GM23338 (cell line): ENCODE results near the gene ATRIP. TPM values are rescaled to one million over a fixed set of nuclear protein-coding genes. Genes with fewer than 3 reads are reported as not detected.

Source experiments
- ATAC-seq: fragments of 200-7000 bp; cut with Tn5 transposase; 3 replicates; pipeline ENCODE4 v1.9.1; 2020
- DNase-seq: peaks from one replicate; pipeline ENCODE4 v3.0.0-alpha.2; 2015; ENCODE audit warnings: low spot score
- H2AFZ ChIP-seq: fragments of 200-600 bp; sonication (generic); 2 replicates; pipeline ENCODE4 v1.8.0; 2016; ENCODE audit warnings: antibody characterized with exemption, mild to moderate bottlenecking, moderate library complexity
- H3F3A ChIP-seq: fragments of 200-600 bp; sonication (generic); replicated peaks from 2 replicates; pipeline ENCODE4 v1.8.0; 2017; ENCODE audit warnings: antibody characterized with exemption, mixed run types, low read depth
- H3K27ac ChIP-seq: fragments of 200-600 bp; sonication (generic); 2 replicates; pipeline ENCODE4 v1.6.1; 2016; ENCODE audit warnings: low read depth
- H3K27me3 ChIP-seq: fragments of 200-600 bp; sonication (generic); 2 replicates; pipeline ENCODE4 v1.8.0; 2016; ENCODE audit warnings: mild to moderate bottlenecking, mixed run types, moderate library complexity; ENCODE audit not compliant: insufficient read depth
- H3K36me3 ChIP-seq: fragments of 200-600 bp; sonication (generic); 2 replicates; pipeline ENCODE4 v1.8.0; 2016; ENCODE audit warnings: mild to moderate bottlenecking; ENCODE audit not compliant: insufficient read depth
- H3K4me1 ChIP-seq: fragments of 200-600 bp; sonication (generic); 2 replicates; pipeline ENCODE4 v1.8.0; 2016; ENCODE audit warnings: mild to moderate bottlenecking, moderate library complexity; ENCODE audit not compliant: insufficient read depth
- H3K4me2 ChIP-seq: fragments of 200-600 bp; sonication (generic); 2 replicates; pipeline ENCODE4 v1.7.1; 2017; ENCODE audit warnings: mixed run types
- H3K4me3 ChIP-seq: fragments of 200-600 bp; sonication (generic); 2 replicates; pipeline ENCODE4 v1.6.1; 2016; ENCODE audit warnings: mixed run types
- H3K79me2 ChIP-seq: fragments of 200-600 bp; sonication (generic); replicated peaks from 2 replicates; pipeline ENCODE4 v1.8.0; 2017; ENCODE audit warnings: mild to moderate bottlenecking; ENCODE audit not compliant: insufficient read depth
- H3K9me2 ChIP-seq: fragments of 200-600 bp; sonication (generic); 2 replicates; pipeline ENCODE4 v1.8.0; 2017; ENCODE audit not compliant: insufficient read depth
- H4K20me1 ChIP-seq: fragments of 200-600 bp; sonication (generic); replicated peaks from 2 replicates; pipeline ENCODE4 v1.8.0; 2017; ENCODE audit warnings: mild to moderate bottlenecking; ENCODE audit not compliant: insufficient read depth
- H3K27ac Mint-ChIP-seq: 2 replicates; pipeline ENCODE4 v1.8.0; 2020; ENCODE audit warnings: inconsistent platforms, mild to moderate bottlenecking, moderate library complexity, mixed read lengths
- H3K27me3 Mint-ChIP-seq: 3 replicates; pipeline ENCODE4 v1.8.0; 2022; ENCODE audit warnings: low read depth, mild to moderate bottlenecking, moderate library complexity, mixed read lengths, inconsistent platforms; ENCODE audit not compliant: insufficient read depth, poor library complexity
- H3K36me3 Mint-ChIP-seq: 3 replicates; pipeline ENCODE4 v1.8.0; 2021; ENCODE audit warnings: low read depth, mild to moderate bottlenecking, inconsistent platforms, moderate library complexity, mixed read lengths
- H3K4me1 Mint-ChIP-seq: 3 replicates; pipeline ENCODE4 v1.8.0; 2020; ENCODE audit warnings: mild to moderate bottlenecking, inconsistent platforms, mixed read lengths
- H3K4me3 Mint-ChIP-seq: 3 replicates; pipeline ENCODE4 v1.8.0; 2021; ENCODE audit warnings: moderate library complexity, mild to moderate bottlenecking, inconsistent platforms, mixed read lengths
- H3K9me3 Mint-ChIP-seq: 3 replicates; pipeline ENCODE4 v1.8.0; 2020; ENCODE audit warnings: moderate library complexity, mild to moderate bottlenecking, inconsistent platforms, mixed read lengths
- CREB1 ChIP-seq: fragments of 250-450 bp; sonication (Bioruptor Pico); IDR thresholded peaks from 2 replicates; pipeline ENCODE4 v1.5.0; 2020; ENCODE audit warnings: low read depth, mild to moderate bottlenecking, moderate library complexity
- EZH2 ChIP-seq: fragments of 200-600 bp; sonication (generic); IDR thresholded peaks from one replicate; pipeline ENCODE4 v1.8.0; 2017; ENCODE audit warnings: antibody characterized with exemption, mild to moderate bottlenecking, low read depth; ENCODE audit not compliant: unreplicated experiment
- EZH2phosphoT487 ChIP-seq: fragments of 200-600 bp; sonication (generic); IDR thresholded peaks from one replicate; pipeline ENCODE4 v1.8.1; 2018; ENCODE audit warnings: antibody characterized with exemption; ENCODE audit not compliant: unreplicated experiment
- JUNB ChIP-seq: IDR thresholded peaks from one replicate; pipeline ENCODE4 v1.6.1; 2016; ENCODE audit warnings: antibody characterized with exemption; ENCODE audit not compliant: unreplicated experiment
- NANOG ChIP-seq: IDR thresholded peaks from 2 replicates; pipeline ENCODE4 v1.6.1; 2016; ENCODE audit warnings: antibody characterized with exemption, borderline replicate concordance
- POLR2AphosphoS5 ChIP-seq: IDR thresholded peaks from 2 replicates; pipeline ENCODE4 v1.6.1; 2016; ENCODE audit warnings: antibody characterized with exemption, low read depth
- STAT1 ChIP-seq: IDR thresholded peaks from one replicate; pipeline ENCODE4 v1.6.1; 2016; ENCODE audit warnings: antibody characterized with exemption; ENCODE audit not compliant: unreplicated experiment
- ZNF114 ChIP-seq: fragments of 250-450 bp; sonication (Bioruptor Pico); IDR thresholded peaks from 2 replicates; pipeline ENCODE4 v1.5.0; 2020; ENCODE audit warnings: mild to moderate bottlenecking, moderate library complexity
- ZNF331 ChIP-seq: fragments of 250-450 bp; sonication (Bioruptor Pico); IDR thresholded peaks from 2 replicates; pipeline ENCODE4 v1.5.0; 2020; ENCODE audit warnings: low read depth, mild to moderate bottlenecking, moderate library complexity
- polyA plus RNA-seq: library from polyadenylated mRNA; unstranded; fragments of >200 nt; fragmentation: Nextera tagmentation; extraction: Ambion mirVana; gene quantifications from 2 replicates; pipeline ENCODE4 v1.2.1, GENCODE V29; 2016
- total RNA-seq: library from RNA; depleted of rRNA; stranded (reverse); fragments of >200 nt; shearing (Covaris generic); gene quantifications from 2 replicates; pipeline ENCODE4 v1.2.3, GENCODE V29; 2014
- TF ChIP-seq, protein P1 (sequence below), 2 experiments: fragments of 200-600 bp in 1 of 2; sonication (generic) in 1 of 2; conservative IDR thresholded peaks; 2 replicates each; pipeline versions ENCODE4 v1.5.1 to v1.6.1; 2016 to 2017; ENCODE audit warnings: antibody characterized with exemption in 2 of 2, low read depth in 2 of 2, mild to moderate bottlenecking in 2 of 2, moderate library complexity in 1 of 2
- TF ChIP-seq, protein P2 (sequence below): fragments of 250-450 bp; sonication (Bioruptor Pico); IDR thresholded peaks from 2 replicates; pipeline ENCODE4 v1.5.0; 2020; ENCODE audit warnings: mild to moderate bottlenecking, moderate library complexity
- TF ChIP-seq, protein P3 (sequence below): IDR thresholded peaks from 2 replicates; pipeline ENCODE4 v1.6.1; 2016; ENCODE audit warnings: antibody characterized with exemption
- TF ChIP-seq, protein P4 (sequence below): IDR thresholded peaks from one replicate; pipeline ENCODE4 v1.6.1; 2018; ENCODE audit warnings: antibody characterized with exemption; ENCODE audit not compliant: unreplicated experiment

ATRIP gene
- total and polyA plus RNA-seq, 2 experiments from 2014 or later = 5.8 to 17.3 TPM

DNA sequence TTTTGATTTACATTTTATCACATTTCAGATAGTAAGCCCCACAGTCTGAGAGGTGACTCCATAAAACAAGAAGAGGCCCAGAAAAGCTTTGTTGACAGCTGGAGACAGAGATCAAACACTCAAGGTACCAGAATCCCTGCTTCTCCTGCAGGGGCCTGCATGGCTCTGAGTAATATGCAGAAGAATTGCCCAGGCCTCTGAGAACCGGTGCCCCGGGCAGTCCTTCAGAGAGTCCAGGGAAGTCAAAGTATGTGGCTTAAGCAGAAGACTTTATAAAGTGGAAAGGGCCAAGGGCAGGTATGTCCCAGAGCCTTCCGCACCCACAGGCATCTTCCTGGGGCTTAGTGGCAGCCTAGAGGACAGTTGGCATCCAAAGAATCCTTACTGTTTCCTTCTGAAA, 12.8 kb downstream of the ATRIP start:
- H3K4me2 ChIP-seq = no peak overlapping the region
- no peaks in the 10 kb centered on the region for H3K9me2 ChIP-seq
- H3K36me3 ChIP-seq = peaks cover 37% of the 10 kb centered on the region
- H3K4me3 ChIP-seq = no peak overlapping the region
- no peak overlapping the region for H3K27ac ChIP-seq
- H2AFZ ChIP-seq = no peak overlapping the region
- H3F3A ChIP-seq = peaks cover 7% of the 10 kb centered on the region; the same call in 1 of the 2 replicates
- TF ChIP-seq, protein P1, sequence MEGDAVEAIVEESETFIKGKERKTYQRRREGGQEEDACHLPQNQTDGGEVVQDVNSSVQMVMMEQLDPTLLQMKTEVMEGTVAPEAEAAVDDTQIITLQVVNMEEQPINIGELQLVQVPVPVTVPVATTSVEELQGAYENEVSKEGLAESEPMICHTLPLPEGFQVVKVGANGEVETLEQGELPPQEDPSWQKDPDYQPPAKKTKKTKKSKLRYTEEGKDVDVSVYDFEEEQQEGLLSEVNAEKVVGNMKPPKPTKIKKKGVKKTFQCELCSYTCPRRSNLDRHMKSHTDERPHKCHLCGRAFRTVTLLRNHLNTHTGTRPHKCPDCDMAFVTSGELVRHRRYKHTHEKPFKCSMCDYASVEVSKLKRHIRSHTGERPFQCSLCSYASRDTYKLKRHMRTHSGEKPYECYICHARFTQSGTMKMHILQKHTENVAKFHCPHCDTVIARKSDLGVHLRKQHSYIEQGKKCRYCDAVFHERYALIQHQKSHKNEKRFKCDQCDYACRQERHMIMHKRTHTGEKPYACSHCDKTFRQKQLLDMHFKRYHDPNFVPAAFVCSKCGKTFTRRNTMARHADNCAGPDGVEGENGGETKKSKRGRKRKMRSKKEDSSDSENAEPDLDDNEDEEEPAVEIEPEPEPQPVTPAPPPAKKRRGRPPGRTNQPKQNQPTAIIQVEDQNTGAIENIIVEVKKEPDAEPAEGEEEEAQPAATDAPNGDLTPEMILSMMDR (conservative IDR thresholded peaks at IDR 0.05; ENCODE audit: low read depth in 2 of 2) = no peak
- TF ChIP-seq POLR2AphosphoS5 (no peak), JUNB (no peak), EZH2 (no peak), EZH2phosphoT487 (no peak), STAT1 (no peak), CREB1 (CRISPR knock-in tag) (no peak), ZNF114 (CRISPR knock-in tag) (no peak), NANOG (no peak), ZNF331 (CRISPR knock-in tag) (no peak)
- TF ChIP-seq, protein P2, sequence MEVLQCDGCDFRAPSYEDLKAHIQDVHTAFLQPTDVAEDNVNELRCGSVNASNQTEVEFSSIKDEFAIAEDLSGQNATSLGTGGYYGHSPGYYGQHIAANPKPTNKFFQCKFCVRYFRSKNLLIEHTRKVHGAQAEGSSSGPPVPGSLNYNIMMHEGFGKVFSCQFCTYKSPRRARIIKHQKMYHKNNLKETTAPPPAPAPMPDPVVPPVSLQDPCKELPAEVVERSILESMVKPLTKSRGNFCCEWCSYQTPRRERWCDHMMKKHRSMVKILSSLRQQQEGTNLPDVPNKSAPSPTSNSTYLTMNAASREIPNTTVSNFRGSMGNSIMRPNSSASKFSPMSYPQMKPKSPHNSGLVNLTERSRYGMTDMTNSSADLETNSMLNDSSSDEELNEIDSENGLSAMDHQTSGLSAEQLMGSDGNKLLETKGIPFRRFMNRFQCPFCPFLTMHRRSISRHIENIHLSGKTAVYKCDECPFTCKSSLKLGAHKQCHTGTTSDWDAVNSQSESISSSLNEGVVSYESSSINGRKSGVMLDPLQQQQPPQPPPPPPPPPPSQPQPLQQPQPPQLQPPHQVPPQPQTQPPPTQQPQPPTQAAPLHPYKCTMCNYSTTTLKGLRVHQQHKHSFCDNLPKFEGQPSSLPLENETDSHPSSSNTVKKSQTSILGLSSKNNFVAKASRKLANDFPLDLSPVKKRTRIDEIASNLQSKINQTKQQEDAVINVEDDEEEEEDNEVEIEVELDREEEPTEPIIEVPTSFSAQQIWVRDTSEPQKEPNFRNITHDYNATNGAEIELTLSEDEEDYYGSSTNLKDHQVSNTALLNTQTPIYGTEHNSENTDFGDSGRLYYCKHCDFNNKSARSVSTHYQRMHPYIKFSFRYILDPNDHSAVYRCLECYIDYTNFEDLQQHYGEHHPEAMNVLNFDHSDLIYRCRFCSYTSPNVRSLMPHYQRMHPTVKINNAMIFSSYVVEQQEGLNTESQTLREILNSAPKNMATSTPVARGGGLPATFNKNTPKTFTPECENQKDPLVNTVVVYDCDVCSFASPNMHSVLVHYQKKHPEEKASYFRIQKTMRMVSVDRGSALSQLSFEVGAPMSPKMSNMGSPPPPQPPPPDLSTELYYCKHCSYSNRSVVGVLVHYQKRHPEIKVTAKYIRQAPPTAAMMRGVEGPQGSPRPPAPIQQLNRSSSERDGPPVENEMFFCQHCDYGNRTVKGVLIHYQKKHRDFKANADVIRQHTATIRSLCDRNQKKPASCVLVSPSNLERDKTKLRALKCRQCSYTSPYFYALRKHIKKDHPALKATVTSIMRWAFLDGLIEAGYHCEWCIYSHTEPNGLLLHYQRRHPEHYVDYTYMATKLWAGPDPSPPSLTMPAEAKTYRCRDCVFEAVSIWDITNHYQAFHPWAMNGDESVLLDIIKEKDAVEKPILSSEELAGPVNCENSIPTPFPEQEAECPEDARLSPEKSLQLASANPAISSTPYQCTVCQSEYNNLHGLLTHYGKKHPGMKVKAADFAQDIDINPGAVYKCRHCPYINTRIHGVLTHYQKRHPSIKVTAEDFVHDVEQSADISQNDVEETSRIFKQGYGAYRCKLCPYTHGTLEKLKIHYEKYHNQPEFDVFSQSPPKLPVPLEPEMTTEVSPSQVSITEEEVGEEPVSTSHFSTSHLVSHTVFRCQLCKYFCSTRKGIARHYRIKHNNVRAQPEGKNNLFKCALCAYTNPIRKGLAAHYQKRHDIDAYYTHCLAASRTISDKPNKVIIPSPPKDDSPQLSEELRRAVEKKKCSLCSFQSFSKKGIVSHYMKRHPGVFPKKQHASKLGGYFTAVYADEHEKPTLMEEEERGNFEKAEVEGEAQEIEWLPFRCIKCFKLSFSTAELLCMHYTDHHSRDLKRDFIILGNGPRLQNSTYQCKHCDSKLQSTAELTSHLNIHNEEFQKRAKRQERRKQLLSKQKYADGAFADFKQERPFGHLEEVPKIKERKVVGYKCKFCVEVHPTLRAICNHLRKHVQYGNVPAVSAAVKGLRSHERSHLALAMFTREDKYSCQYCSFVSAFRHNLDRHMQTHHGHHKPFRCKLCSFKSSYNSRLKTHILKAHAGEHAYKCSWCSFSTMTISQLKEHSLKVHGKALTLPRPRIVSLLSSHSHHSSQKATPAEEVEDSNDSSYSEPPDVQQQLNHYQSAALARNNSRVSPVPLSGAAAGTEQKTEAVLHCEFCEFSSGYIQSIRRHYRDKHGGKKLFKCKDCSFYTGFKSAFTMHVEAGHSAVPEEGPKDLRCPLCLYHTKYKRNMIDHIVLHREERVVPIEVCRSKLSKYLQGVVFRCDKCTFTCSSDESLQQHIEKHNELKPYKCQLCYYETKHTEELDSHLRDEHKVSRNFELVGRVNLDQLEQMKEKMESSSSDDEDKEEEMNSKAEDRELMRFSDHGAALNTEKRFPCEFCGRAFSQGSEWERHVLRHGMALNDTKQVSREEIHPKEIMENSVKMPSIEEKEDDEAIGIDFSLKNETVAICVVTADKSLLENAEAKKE (CRISPR knock-in tag) = no peak
- TF ChIP-seq, protein P3, sequence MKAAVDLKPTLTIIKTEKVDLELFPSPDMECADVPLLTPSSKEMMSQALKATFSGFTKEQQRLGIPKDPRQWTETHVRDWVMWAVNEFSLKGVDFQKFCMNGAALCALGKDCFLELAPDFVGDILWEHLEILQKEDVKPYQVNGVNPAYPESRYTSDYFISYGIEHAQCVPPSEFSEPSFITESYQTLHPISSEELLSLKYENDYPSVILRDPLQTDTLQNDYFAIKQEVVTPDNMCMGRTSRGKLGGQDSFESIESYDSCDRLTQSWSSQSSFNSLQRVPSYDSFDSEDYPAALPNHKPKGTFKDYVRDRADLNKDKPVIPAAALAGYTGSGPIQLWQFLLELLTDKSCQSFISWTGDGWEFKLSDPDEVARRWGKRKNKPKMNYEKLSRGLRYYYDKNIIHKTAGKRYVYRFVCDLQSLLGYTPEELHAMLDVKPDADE = no peak
- TF ChIP-seq, protein P4, sequence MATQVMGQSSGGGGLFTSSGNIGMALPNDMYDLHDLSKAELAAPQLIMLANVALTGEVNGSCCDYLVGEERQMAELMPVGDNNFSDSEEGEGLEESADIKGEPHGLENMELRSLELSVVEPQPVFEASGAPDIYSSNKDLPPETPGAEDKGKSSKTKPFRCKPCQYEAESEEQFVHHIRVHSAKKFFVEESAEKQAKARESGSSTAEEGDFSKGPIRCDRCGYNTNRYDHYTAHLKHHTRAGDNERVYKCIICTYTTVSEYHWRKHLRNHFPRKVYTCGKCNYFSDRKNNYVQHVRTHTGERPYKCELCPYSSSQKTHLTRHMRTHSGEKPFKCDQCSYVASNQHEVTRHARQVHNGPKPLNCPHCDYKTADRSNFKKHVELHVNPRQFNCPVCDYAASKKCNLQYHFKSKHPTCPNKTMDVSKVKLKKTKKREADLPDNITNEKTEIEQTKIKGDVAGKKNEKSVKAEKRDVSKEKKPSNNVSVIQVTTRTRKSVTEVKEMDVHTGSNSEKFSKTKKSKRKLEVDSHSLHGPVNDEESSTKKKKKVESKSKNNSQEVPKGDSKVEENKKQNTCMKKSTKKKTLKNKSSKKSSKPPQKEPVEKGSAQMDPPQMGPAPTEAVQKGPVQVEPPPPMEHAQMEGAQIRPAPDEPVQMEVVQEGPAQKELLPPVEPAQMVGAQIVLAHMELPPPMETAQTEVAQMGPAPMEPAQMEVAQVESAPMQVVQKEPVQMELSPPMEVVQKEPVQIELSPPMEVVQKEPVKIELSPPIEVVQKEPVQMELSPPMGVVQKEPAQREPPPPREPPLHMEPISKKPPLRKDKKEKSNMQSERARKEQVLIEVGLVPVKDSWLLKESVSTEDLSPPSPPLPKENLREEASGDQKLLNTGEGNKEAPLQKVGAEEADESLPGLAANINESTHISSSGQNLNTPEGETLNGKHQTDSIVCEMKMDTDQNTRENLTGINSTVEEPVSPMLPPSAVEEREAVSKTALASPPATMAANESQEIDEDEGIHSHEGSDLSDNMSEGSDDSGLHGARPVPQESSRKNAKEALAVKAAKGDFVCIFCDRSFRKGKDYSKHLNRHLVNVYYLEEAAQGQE = no peak
- H4K20me1 ChIP-seq = peaks cover 3% of the 10 kb centered on the region
- H3K27me3 Mint-ChIP-seq = peaks cover 4% of the 10 kb centered on the region
- H3K4me3 Mint-ChIP-seq = no peak overlapping the region
- DNase-seq = no peak
- no peaks in the 10 kb centered on the region for H3K9me3 Mint-ChIP-seq
- no peaks in the 10 kb centered on the region for H3K4me1 ChIP-seq
- peaks cover 49% of the 10 kb centered on the region for H3K36me3 Mint-ChIP-seq
- H3K27me3 ChIP-seq = no peaks in the 10 kb centered on the region
- no peaks in the 10 kb centered on the region for H3K79me2 ChIP-seq
- no peak overlapping the region for H3K27ac Mint-ChIP-seq
- H3K4me1 Mint-ChIP-seq = no peaks in the 10 kb centered on the region
- no peak for ATAC-seq
